HG03159 (cell line): Measurements from ENCODE around the gene OR6B1.
"Not testable (repeated sequence)": the region's sequence is repeated elsewhere in the genome, so short reads cannot be mapped to it uniquely, and the experiment has no call there.

Experiments used
- ATAC-seq: cut with Tn5 transposase; IDR thresholded peaks from one replicate; pipeline ENCODE4 v1.9.1; 2021; ENCODE audit warnings: mild to moderate bottlenecking, moderate library complexity; ENCODE audit not compliant: unreplicated experiment

The OR6B1 gene

GRCh38 chr7:144004703-144005102, 4.6 kb downstream of the OR6B1 start:
- no peak for ATAC-seq

- ATAC-seq = no peak
Observed at GRCh38 chr7:144006029-144006691, 6.0 kb downstream of the OR6B1 start.

- ATAC-seq = no peak
Observed at GRCh38 chr7:144006692-144007042, 6.5 kb downstream of the OR6B1 start.

GRCh38 chr7:144009361-144009760, 9.2 kb downstream of the OR6B1 start:
- ATAC-seq = no peak

GRCh38 chr7:144010061-144010460, 9.9 kb downstream of the OR6B1 start:
- ATAC-seq = not testable (repeated sequence)

GRCh38 chr7:144010821-144011220, 10.7 kb downstream of the OR6B1 start:
- ATAC-seq = not testable (repeated sequence)

- ATAC-seq = no peak
Observed at GRCh38 chr7:144011458-144012230, 11.5 kb downstream of the OR6B1 start.

GRCh38 chr7:144018065-144018464, 17.9 kb downstream of the OR6B1 start:
- ATAC-seq = no peak

GRCh38 chr7:144019457-144019856, 19.3 kb downstream of the OR6B1 start:
- ATAC-seq = no peak

- no peak for ATAC-seq
Observed at GRCh38 chr7:144020340-144020739, 20.2 kb downstream of the OR6B1 start.

- ATAC-seq = no peak
Observed at GRCh38 chr7:144022169-144022568, 22.0 kb downstream of the OR6B1 start.

GRCh38 chr7:144023171-144023827, 23.2 kb downstream of the OR6B1 start:
- ATAC-seq = no peak

GRCh38 chr7:144024213-144024612, 24.1 kb downstream of the OR6B1 start:
- ATAC-seq = no peak

GRCh38 chr7:144026203-144026883, 26.2 kb downstream of the OR6B1 start:
- no peak for ATAC-seq

- no peak for ATAC-seq
Observed at GRCh38 chr7:144027070-144027469, 26.9 kb downstream of the OR6B1 start.

- ATAC-seq = no peak
Observed at GRCh38 chr7:144027974-144028373, 27.9 kb downstream of the OR6B1 start.

- no peak for ATAC-seq
Observed at GRCh38 chr7:144028547-144028946, 28.4 kb downstream of the OR6B1 start.

GRCh38 chr7:144032516-144032915, 32.4 kb downstream of the OR6B1 start:
- no peak for ATAC-seq

GRCh38 chr7:144032985-144033709, 33.0 kb downstream of the OR6B1 start:
- no peak for ATAC-seq

GRCh38 chr7:144035385-144035784, 35.3 kb downstream of the OR6B1 start:
- no peak for ATAC-seq
